Karpas-422 (cell line): ENCODE measurements around the gene C10orf143. TPM values are rescaled to one million over a fixed set of nuclear protein-coding genes. Genes with fewer than 3 reads are reported as not detected.

ENCODE experiments used
- DNase-seq: peaks from one replicate; pipeline ENCODE4 v3.0.0-alpha.2; 2015
- H2AFZ ChIP-seq: fragments of 200-600 bp; sonication (generic); 2 replicates; pipeline ENCODE4 v1.6.1; 2014; ENCODE audit warnings: antibody characterized with exemption, low read length, mixed read lengths
- H3K27ac ChIP-seq: fragments of 200-600 bp; sonication (generic); 2 replicates; pipeline ENCODE4 v1.5.1; 2014; ENCODE audit warnings: mild to moderate bottlenecking, low read length, moderate library complexity
- H3K27me3 ChIP-seq: fragments of 200-600 bp; sonication (generic); 2 replicates; pipeline ENCODE4 v1.6.1; 2014; ENCODE audit warnings: low read length, mixed read lengths
- H3K36me3 ChIP-seq: fragments of 200-600 bp; sonication (generic); 2 replicates; pipeline ENCODE4 v1.6.1; 2014; ENCODE audit warnings: low read length, mixed read lengths; ENCODE audit not compliant: insufficient read depth
- H3K4me1 ChIP-seq: fragments of 200-600 bp; sonication (generic); 2 replicates; pipeline ENCODE4 v1.6.1; 2014; ENCODE audit warnings: mild to moderate bottlenecking, low read length, mixed read lengths
- H3K4me2 ChIP-seq: fragments of 200-600 bp; sonication (generic); 2 replicates; pipeline ENCODE4 v1.6.1; 2014; ENCODE audit warnings: low read length, low read depth, mild to moderate bottlenecking; ENCODE audit not compliant: poor library complexity, severe bottlenecking
- H3K4me3 ChIP-seq: fragments of 200-600 bp; sonication (generic); 2 replicates; pipeline ENCODE4 v1.5.1; 2014; ENCODE audit warnings: mild to moderate bottlenecking, antibody characterized with exemption, low read length, mixed read lengths
- H3K79me2 ChIP-seq: fragments of 200-600 bp; sonication (generic); 2 replicates; pipeline ENCODE4 v1.6.1; 2014; ENCODE audit warnings: mild to moderate bottlenecking, low read length, mixed read lengths
- H3K9ac ChIP-seq: fragments of 200-600 bp; sonication (generic); 2 replicates; pipeline ENCODE4 v1.6.0; 2014; ENCODE audit warnings: low read length
- H3K9me2 ChIP-seq: fragments of 200-600 bp; sonication (generic), shearing (Covaris generic); replicated peaks from 2 replicates; pipeline ENCODE4 v1.6.0; 2014; ENCODE audit warnings: mild to moderate bottlenecking, low read length, moderate library complexity; ENCODE audit not compliant: insufficient read depth
- H3K9me3 ChIP-seq: fragments of 300-700, 200-600 bp; sonication (generic); 2 replicates; pipeline ENCODE4 v1.6.1; 2014; ENCODE audit warnings: low read length, mixed read lengths
- H4K20me1 ChIP-seq: fragments of 200-600 bp; sonication (generic); 2 replicates; pipeline ENCODE4 v1.6.1; 2014; ENCODE audit warnings: mild to moderate bottlenecking, antibody characterized with exemption, low read length, low read depth; ENCODE audit not compliant: insufficient read depth
- total RNA-seq: library from RNA; depleted of rRNA; stranded (reverse); fragments of >200 nt; shearing (Covaris generic); gene quantifications from 2 replicates; pipeline ENCODE4 v1.2.3, GENCODE V29; 2014; ENCODE audit warnings: low replicate concordance

The C10orf143 gene
- total RNA-seq, 1 experiment from 2014 or later: 0.75 TPM

DNA sequence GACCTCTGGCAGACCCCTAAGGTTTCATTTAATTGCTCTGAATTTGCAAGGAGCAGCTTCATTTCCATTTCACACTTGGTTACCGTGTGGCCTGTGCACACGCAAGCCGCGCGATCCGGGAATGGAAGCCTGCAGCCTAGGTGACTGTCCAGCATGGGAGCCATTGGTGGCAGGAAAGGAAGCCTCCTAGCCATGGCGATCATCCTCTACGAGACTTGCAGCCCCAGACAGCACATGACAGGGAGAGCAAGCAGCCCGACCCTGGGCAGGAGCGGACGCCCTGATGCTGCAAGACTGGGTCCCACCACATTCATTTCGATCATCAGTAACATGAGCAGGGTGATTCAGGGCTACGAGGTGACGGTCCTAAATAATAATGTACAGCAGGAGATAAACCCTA lies 33.9 kb downstream of the C10orf143 start:
- Histone ChIP-seq H3K27ac (no peak overlapping the region), H3K79me2 (no peaks in the 10 kb centered on the region), H4K20me1 (no peaks in the 10 kb centered on the region), H3K9me2 (no peaks in the 10 kb centered on the region), H3K9ac (no peak overlapping the region), H3K4me3 (no peak overlapping the region), H3K27me3 (no peaks in the 10 kb centered on the region), H3K9me3 (peaks cover 12% of the 10 kb centered on the region), H3K4me1 (no peaks in the 10 kb centered on the region), H3K36me3 (peaks cover 23% of the 10 kb centered on the region), H2AFZ (no peak overlapping the region), H3K4me2 (no peak overlapping the region)
- DNase-seq: no peak

DNA sequence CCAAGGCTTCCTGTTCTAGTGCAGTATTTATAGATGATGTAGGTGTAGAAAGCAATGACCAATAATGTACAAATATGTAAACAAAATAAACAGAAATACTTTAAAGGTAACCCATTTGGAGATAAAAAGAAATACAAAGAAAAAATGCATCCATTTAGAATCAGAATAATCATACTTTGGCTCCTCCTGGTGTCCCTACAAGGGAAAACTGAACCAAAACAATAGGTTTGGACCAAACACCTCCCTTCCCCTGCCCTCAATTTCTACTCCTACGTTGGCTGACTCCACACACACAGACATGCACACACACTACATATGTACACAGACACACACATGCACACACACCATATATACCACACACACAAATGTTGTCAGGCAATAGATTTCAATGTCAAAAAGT lies 36.0 kb downstream of the C10orf143 start:
- Histone ChIP-seq H3K27ac (no peak overlapping the region), H3K9me2 (no peaks in the 10 kb centered on the region), H3K9me3 (peaks cover 12% of the 10 kb centered on the region)

DNA sequence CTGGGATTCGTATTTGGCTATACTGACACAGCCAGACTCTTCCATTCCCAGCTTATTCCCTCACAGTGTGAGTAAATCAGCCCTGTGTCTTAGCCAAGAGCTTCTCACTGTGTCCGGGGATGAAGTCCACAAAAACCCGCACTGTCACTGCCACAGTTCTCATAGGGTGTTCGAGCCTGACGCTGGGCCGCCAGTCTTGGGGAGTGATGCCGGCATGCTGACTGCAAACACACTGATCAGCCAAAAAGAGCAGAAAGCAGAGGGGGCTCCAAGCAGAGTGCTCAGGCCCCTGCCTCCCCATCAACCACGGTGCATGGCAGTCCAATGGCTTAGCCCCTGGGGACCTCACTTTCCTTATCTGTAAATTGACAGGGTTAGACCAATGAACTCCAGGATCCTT lies 36.7 kb downstream of the C10orf143 start:
- Histone ChIP-seq H3K79me2 (no peaks in the 10 kb centered on the region), H3K4me2 (no peak overlapping the region), H3K36me3 (peaks cover 23% of the 10 kb centered on the region), H3K9me3 (peaks cover 12% of the 10 kb centered on the region), H3K4me3 (no peak overlapping the region), H3K9me2 (no peaks in the 10 kb centered on the region), H4K20me1 (no peaks in the 10 kb centered on the region), H3K9ac (no peak overlapping the region), H3K27ac (no peak overlapping the region), H2AFZ (no peak overlapping the region), H3K27me3 (no peaks in the 10 kb centered on the region), H3K4me1 (no peaks in the 10 kb centered on the region)
- no peak for DNase-seq

More for the DNA sequence above, 36.0 kb downstream of the C10orf143 start:
- Histone ChIP-seq H4K20me1 (no peaks in the 10 kb centered on the region), H3K4me1 (no peaks in the 10 kb centered on the region), H3K79me2 (no peaks in the 10 kb centered on the region), H3K27me3 (no peaks in the 10 kb centered on the region), H3K9ac (no peak overlapping the region), H3K36me3 (peaks cover 23% of the 10 kb centered on the region), H3K4me3 (no peak overlapping the region), H2AFZ (no peak overlapping the region), H3K4me2 (no peak overlapping the region)
- DNase-seq: no peak

DNA sequence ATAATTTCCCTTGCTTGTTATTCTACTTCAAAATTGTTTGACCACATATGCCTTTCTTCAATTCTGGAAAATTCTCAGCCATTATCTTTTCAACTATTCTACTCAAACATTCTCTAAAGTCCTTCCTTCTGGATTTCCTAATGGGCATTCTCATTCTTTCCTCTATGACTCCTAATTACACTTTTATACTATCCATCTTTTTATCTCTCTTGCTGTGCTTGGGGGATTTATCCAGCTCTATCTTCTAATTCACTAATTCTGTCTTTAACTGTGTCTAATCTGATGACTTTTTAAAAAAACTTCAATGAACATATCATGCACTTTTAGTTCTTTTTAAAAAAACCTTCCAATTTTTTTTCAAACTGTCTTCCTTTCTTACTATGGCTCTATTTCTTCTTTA lies 38.4 kb downstream of the C10orf143 start:
- H3K36me3 ChIP-seq: peaks cover 22% of the 10 kb centered on the region
- H3K79me2 ChIP-seq: no peaks in the 10 kb centered on the region
- H2AFZ ChIP-seq: no peak overlapping the region
- no peaks in the 10 kb centered on the region for H3K27me3 ChIP-seq
- no peaks in the 10 kb centered on the region for H3K9me2 ChIP-seq
- no peak overlapping the region for H3K4me3 ChIP-seq
- DNase-seq: no peak
- no peak overlapping the region for H3K27ac ChIP-seq
- H3K4me1 ChIP-seq: no peaks in the 10 kb centered on the region
- H3K4me2 ChIP-seq: no peak overlapping the region
- H3K9me3 ChIP-seq: peaks cover 12% of the 10 kb centered on the region
- no peaks in the 10 kb centered on the region for H4K20me1 ChIP-seq
- H3K9ac ChIP-seq: no peak overlapping the region

DNA sequence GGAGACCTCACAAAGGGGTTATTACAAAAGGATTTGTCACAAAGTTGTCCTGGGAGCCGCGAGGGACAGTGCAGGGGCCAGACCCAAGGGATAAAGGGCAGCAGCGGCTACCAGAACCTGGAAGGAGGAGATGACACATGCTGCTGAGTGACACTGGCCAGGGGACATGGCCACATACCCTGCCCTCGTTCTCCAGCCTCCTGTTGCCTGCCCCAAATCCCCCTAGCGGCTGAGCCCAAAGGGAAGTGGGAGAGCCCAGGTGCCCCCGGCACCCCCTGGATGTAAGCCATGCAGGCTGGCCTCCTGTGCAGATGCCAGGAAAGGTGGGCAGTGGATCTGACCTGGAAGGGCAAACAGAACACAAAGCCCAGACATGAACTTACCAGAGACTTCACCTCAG lies 42.7 kb downstream of the C10orf143 start:
- Histone ChIP-seq H3K4me2 (no peak overlapping the region), H2AFZ (no peak overlapping the region), H3K27ac (no peak overlapping the region), H3K4me1 (no peaks in the 10 kb centered on the region), H4K20me1 (no peaks in the 10 kb centered on the region), H3K4me3 (no peak overlapping the region), H3K9ac (no peak overlapping the region), H3K79me2 (no peaks in the 10 kb centered on the region), H3K9me3 (peaks cover 7% of the 10 kb centered on the region), H3K9me2 (no peaks in the 10 kb centered on the region), H3K27me3 (no peaks in the 10 kb centered on the region), H3K36me3 (peaks cover 4% of the 10 kb centered on the region)
- no peak for DNase-seq

DNA sequence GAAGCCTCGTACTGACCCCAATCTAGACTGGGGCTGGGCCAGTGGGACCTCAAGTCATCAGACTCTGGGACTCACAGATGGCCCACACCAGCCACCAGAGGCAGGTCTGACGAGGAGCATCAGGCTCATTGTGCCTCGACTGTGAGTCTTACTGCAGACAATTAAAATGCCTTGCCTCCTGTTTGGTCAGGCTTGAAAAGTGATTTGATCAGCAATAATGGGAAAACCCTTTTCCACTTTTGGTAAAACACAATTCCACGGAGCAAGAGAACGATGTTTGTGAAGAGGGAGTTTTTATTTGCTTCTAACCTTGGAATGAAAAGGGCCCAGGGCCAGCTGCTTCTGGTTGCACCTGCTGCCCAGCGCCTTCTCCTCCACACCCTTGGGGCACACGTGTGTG lies 43.9 kb downstream of the C10orf143 start:
- DNase-seq: no peak
- no peak overlapping the region for H3K27ac ChIP-seq

DNA sequence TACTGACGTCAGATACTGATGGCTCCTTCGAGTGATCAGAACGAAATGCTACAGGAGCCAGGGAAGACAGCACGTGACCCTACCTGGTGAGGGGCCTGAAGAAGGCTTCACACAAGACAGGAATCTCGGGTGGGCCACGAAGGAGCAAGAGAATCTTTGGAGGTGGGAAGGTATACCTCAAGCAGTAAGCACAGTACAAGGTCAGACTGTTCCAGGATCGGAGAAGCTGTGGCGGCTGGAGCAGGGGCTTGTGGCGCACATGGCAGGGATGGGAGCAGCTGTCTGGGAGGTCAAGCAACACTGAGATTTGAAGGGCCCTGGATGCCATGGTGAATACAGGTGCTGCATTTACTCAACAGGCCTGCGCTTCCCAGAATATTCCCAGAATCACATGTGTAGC lies 45.4 kb downstream of the C10orf143 start:
- Histone ChIP-seq H3K27ac (no peak overlapping the region), H3K9me2 (no peaks in the 10 kb centered on the region), H2AFZ (no peak overlapping the region), H3K4me3 (no peak overlapping the region), H3K9me3 (no peaks in the 10 kb centered on the region), H4K20me1 (no peaks in the 10 kb centered on the region), H3K4me1 (no peaks in the 10 kb centered on the region), H3K79me2 (no peaks in the 10 kb centered on the region), H3K27me3 (no peaks in the 10 kb centered on the region), H3K4me2 (no peak overlapping the region), H3K36me3 (no peaks in the 10 kb centered on the region), H3K9ac (no peak overlapping the region)
- DNase-seq: no peak

More for the DNA sequence above, 43.9 kb downstream of the C10orf143 start:
- no peaks in the 10 kb centered on the region for H3K27me3 ChIP-seq
- H2AFZ ChIP-seq: no peak overlapping the region
- H4K20me1 ChIP-seq: no peaks in the 10 kb centered on the region
- H3K4me1 ChIP-seq: no peaks in the 10 kb centered on the region
- H3K9me2 ChIP-seq: no peaks in the 10 kb centered on the region
- H3K4me3 ChIP-seq: no peak overlapping the region
- no peaks in the 10 kb centered on the region for H3K79me2 ChIP-seq
- H3K36me3 ChIP-seq: no peaks in the 10 kb centered on the region
- H3K9me3 ChIP-seq: no peaks in the 10 kb centered on the region
- H3K9ac ChIP-seq: no peak overlapping the region
- H3K4me2 ChIP-seq: no peak overlapping the region

DNA sequence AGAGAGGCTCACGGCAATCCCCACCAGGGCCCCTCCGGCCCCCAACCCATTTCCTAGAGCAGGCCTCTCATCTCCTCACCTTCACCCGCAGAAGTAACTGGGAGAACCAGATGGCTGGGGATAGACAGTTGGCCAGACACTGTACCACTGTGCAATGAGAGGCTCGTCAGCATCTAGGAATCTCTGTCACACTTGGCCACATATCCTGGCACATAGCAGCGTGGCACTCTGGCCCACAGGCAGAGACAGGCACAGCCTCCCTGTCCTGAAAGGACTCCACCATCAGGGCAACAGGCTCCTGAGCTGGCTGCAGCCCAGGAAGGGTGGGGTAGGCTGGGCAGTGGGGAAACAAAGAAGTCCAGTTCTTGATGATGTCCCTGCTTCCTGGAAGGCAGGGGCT lies 45.8 kb downstream of the C10orf143 start:
- Histone ChIP-seq H2AFZ (no peak overlapping the region), H3K27me3 (no peaks in the 10 kb centered on the region), H3K9me3 (no peaks in the 10 kb centered on the region), H3K4me2 (no peak overlapping the region), H3K27ac (no peak overlapping the region), H3K36me3 (no peaks in the 10 kb centered on the region), H4K20me1 (no peaks in the 10 kb centered on the region), H3K79me2 (no peaks in the 10 kb centered on the region), H3K4me3 (no peak overlapping the region), H3K9me2 (no peaks in the 10 kb centered on the region), H3K9ac (no peak overlapping the region), H3K4me1 (no peaks in the 10 kb centered on the region)
- DNase-seq: no peak

DNA sequence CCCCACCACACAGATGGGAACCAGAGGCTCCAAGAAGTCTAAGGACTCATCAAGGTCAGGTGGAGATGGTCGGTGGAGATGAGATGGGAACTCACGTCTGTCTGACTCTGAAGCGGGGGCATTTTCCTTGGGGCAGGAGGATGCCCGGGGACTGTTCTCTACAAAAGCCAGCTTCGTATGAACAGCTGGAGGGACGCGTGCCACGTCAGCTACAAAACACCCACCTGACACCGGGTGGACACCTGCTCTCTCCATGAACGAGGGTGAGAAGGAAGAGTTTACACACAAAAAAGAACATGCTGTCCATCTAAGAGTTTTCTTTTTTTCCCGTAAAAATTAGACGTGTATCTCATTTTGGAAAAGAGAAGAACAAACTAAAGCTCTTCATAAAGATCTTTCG lies 47.7 kb downstream of the C10orf143 start:
- Histone ChIP-seq H2AFZ (no peak overlapping the region), H3K9ac (no peak overlapping the region), H4K20me1 (no peaks in the 10 kb centered on the region), H3K4me2 (no peak overlapping the region), H3K9me2 (no peaks in the 10 kb centered on the region), H3K4me1 (no peaks in the 10 kb centered on the region), H3K4me3 (no peak overlapping the region), H3K36me3 (no peaks in the 10 kb centered on the region), H3K9me3 (no peaks in the 10 kb centered on the region), H3K27ac (no peak overlapping the region), H3K79me2 (no peaks in the 10 kb centered on the region), H3K27me3 (no peaks in the 10 kb centered on the region)
- no peak for DNase-seq
